ENCODE measurements around the gene CLSTN3. TPM values are rescaled to one million over a fixed set of nuclear protein-coding genes. Genes with fewer than 3 reads are reported as not detected.
A peak's percentile ranks its signal among the peaks of the same experiment; 100 is the strongest.

Gene CLSTN3
- 10.9 and 13.6 TPM in 2 replicates for total RNA-seq (ENCODE audit: low replicate concordance)

DNA sequence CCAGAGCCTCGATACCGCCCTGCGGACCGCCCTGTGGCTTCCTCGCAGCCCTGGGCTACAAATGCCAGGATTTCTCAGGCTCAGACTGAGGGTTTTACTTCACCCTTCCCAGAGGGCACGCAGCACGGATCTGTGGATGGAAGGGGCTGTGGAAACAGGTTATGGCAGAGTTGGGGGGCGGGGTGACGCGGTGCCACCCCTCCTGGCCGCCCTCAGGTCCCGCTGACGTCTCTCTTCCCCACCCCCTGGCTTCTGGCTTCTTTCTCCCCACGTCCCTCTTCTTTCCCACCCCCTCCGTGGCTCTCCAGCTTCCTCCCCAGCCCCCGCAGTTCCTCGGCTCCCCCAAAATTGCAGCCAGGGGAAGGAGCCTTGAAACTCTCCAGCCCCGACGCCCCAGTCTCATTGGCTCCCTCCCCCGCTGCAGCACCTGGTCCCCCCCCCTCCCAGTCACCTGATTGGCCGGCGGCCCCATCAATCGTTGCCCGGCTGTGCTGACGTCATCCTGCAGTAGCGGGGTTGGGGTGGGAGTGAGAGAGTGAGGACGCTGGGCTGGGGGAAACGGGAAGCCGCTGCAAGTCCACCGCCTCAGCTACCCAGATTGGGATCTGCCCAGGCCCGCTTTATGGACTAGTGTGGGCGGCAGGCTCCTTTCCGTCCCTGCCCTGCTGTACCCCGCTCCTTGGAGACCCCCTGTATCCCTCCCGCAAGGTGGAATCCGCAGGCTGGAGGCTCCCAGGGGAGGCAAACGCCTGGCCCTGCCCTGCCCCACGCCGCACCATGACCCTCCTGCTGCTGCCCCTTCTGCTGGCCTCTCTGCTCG is at the start of gene CLSTN3:
Gene CLSTN3 (plus strand): TSS at position 500 of the 820 bp plus-strand sequence. CDS start 278 bp downstream, at position 778.
- peak; percentile 76 for DNase-seq (ENCODE audit: low read depth)
- H3K4me3 ChIP-seq (ENCODE audit: low read depth, low read length): peak within 1 kb of the TSS; percentile 78
- TF ChIP-seq, protein P1, sequence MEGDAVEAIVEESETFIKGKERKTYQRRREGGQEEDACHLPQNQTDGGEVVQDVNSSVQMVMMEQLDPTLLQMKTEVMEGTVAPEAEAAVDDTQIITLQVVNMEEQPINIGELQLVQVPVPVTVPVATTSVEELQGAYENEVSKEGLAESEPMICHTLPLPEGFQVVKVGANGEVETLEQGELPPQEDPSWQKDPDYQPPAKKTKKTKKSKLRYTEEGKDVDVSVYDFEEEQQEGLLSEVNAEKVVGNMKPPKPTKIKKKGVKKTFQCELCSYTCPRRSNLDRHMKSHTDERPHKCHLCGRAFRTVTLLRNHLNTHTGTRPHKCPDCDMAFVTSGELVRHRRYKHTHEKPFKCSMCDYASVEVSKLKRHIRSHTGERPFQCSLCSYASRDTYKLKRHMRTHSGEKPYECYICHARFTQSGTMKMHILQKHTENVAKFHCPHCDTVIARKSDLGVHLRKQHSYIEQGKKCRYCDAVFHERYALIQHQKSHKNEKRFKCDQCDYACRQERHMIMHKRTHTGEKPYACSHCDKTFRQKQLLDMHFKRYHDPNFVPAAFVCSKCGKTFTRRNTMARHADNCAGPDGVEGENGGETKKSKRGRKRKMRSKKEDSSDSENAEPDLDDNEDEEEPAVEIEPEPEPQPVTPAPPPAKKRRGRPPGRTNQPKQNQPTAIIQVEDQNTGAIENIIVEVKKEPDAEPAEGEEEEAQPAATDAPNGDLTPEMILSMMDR (IDR thresholded peaks at IDR 0.05; ENCODE audit: insufficient read depth, low read length): no peak

DNA sequence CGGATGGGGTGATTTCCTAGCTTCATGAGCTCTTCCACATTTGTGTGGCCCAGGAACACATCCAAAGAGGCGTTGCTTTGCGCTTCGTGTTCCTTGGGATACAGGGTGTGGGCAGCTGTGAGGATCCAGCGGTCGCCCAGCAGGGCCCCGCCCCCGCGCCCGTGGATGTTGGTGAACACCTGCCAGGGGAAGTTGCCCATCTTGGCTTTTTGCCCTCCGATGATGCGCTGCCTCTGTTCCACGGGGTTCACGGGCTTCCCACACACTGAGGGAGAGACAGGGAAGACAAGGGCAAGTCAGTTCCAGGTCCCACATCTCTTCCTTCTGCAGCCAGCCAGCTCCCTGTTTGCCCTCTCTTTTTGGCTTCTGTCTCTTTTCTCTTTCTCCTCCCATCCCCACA is 49.1 kb upstream of the CLSTN3 start:
- TF ChIP-seq, protein P1 (IDR thresholded peaks at IDR 0.05; ENCODE audit: insufficient read depth, low read length): no peak
- no peak for DNase-seq (ENCODE audit: low read depth)
- no peak overlapping the region for H3K4me3 ChIP-seq (ENCODE audit: low read depth, low read length)

DNA sequence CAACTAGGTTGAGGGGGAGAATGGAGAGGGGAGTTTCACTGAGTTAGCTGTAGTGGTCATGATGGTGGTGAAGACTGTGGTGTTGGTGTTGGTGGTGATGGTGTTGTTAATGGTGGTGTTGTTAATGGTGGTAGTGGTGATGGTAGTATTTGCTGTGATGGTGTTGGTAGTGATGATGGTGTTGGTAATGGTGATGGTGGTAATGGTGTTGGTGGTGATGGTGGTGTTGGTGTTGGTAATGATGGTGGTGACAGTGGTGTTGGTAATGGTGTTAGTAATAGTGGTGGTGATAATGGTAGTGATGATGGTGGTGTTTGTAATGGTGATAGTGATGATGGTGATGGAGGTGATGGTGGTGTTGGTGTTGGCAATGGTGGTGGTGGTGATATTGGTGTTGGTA is 47.0 kb upstream of the CLSTN3 start:
- no peak overlapping the region for H3K4me3 ChIP-seq (ENCODE audit: low read depth, low read length)
- no peak for DNase-seq (ENCODE audit: low read depth)
- TF ChIP-seq, protein P1 (IDR thresholded peaks at IDR 0.05; ENCODE audit: insufficient read depth, low read length): no peak

DNA sequence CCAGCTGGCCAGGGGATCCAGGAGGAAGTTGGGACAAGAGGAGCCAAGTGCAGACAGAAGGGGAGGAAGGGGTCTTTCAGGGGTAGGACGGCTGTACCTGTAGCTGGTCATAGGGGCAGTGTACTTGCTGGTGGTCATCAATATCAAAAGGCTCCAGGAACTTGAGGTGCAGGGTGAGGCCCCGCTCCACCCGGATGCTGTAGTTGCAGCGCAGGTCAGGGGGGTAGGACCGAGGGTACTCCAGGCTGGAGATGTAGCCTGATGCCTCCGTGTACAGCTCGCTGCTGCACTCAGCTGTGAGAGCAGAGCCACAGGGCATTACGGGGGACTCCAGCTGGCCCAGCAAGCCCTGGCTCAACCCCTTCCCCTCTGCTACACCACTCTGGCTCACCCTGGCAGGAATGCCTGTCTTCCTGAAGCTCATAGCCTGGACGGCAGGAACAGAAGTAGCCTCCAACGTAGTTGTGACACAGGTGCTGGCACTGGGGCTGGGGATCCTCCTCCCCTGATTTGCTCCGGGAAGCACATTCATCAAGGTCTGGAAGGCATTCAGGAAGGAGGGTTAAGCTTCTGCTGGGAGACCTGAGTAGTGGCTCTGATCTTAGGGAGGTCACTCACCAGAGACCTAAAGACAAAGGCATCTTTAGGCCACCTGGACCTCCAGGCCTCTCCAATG is 40.8 kb upstream of the CLSTN3 start:
- peak overlapping the region; percentile 45 for H3K4me3 ChIP-seq (ENCODE audit: low read depth, low read length)
- TF ChIP-seq, protein P1 (IDR thresholded peaks at IDR 0.05; ENCODE audit: insufficient read depth, low read length): no peak
- no peak for DNase-seq (ENCODE audit: low read depth)

DNA sequence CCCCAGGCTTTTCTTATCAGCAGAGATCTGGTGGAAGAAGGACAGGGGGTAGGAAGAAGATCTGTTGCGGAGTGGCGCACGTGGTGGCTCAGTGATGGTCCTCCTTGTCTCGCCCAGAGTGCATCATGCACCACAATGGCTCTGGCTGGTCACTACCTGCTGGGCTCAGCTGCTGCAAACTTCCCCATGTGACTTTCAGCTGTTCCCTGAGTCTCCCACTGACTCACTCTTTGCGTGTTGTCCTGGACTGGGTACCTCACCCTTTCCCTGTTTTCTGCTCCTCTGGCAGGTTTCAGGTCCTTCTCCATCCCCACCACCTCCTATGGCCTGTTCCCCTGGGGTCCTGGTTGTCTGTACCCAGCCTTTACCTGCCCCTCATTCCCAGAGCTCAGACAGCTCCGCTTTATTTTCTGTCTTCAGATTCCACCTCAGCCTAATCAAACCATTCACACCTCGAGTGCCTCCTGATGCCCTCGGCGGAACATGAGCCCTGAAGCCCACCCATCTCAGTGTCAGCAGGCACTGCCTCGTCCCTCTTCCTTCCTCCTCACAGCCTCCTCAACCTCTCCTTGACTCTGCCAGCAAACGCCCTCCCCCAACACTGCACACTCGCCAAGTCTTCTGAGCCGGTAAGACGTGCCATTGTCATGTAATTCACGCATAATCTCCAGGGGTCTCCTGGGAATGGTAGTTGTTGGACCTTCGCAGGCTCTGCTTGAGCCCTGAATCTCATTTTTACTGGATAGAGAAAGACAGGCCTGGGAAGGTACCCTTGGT is 39.8 kb upstream of the CLSTN3 start:
- DNase-seq (ENCODE audit: low read depth): peak; percentile 30

DNA sequence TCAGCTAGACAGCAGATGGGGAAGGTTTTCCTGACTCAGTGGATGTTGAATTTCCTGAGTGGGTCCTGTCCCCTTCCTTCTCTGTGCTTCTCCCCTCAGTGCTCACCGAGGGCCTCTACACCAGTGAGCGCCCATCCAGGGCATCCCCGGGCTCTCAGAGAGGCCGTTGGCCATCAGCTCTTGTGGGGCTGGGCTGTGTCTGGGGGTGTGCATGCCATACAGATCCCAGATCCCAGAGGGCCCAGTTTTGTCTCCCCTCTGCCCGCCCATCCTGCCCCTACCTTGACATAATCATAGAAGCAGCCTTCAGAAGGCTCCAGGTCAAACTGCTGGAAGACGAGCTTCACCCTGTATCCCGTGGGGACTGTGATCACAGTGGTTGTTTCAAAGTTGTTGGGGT is 39.0 kb upstream of the CLSTN3 start:
- TF ChIP-seq, protein P1 (IDR thresholded peaks at IDR 0.05; ENCODE audit: insufficient read depth, low read length): no peak
- peak overlapping the region; percentile 95 for H3K4me3 ChIP-seq (ENCODE audit: low read depth, low read length)
- no peak for DNase-seq (ENCODE audit: low read depth)

More for the DNA sequence above, 39.8 kb upstream of the CLSTN3 start:
- peak overlapping the region; percentile 95 for H3K4me3 ChIP-seq (ENCODE audit: low read depth, low read length)
- TF ChIP-seq, protein P1 (IDR thresholded peaks at IDR 0.05; ENCODE audit: insufficient read depth, low read length): no peak
